ENCODE results near the gene ZNF814. TPM values are rescaled to one million over a fixed set of nuclear protein-coding genes. Genes with fewer than 3 reads are reported as not detected.
"Not testable (repeated sequence)": the region's sequence is repeated elsewhere in the genome, so short reads cannot be mapped to it uniquely, and the experiment has no call there.

The ZNF814 gene
- total RNA-seq, 2 donors from 2014 or later: 18.9 to 22.4 TPM

DNA sequence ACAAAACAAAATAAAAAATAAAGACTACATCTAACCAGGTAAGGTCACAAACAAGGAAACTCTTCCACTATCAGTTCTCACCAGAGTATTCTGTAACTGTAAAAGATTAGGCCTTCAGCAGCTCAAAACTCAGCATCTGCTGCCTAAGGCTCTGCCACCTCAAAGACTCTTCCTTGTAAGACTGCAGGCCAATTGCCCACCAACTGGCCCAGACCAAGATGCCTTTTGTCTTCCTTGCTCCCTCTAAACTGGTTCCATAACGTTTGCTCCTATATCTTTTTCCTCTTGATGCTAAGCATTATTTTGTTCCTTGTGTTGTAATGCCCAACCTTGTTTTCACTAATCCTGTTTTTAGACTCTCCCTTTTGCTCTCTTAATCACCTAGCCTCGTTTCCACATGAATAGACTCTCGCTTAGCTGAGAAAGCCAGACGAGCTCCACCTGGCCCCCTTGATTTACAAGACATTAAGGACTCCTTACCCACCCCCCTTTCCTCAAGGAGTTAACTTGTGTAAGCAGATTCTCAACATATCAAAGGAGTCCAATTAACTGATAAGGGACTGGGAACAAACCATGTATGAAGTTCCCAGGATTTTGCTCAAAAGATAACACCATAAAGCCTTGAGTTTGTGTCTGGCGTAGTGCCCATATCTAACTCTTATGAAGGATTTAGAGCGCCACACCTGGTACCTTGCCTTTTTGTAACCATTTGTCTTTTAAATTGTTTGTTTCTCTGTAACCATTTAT is 1.5 kb downstream of the ZNF814 start:
- no peak overlapping the region for H3K27ac Mint-ChIP-seq

GRCh38 chr19:57886046-57886445 is 2.8 kb downstream of the ZNF814 start:
- no peaks in the 10 kb centered on the region for H3K27me3 Mint-ChIP-seq
- peaks cover 13% of the 10 kb centered on the region for H3K9me3 Mint-ChIP-seq
- peaks cover 21 to 22% of the 10 kb centered on the region in 2 donors for H3K4me1 Mint-ChIP-seq (ENCODE audit: low read depth in 2 of 2)
- no peak overlapping the region for H3K27ac Mint-ChIP-seq
- H3K36me3 Mint-ChIP-seq: peaks cover 50% of the 10 kb centered on the region
- no peak overlapping the region for H3K4me3 Mint-ChIP-seq
- DNase-seq (ENCODE audit: low spot score): no peak
- no peak for ATAC-seq

More for the DNA sequence above, 1.5 kb downstream of the ZNF814 start:
- ATAC-seq: no peak
- Mint-ChIP-seq H3K27me3 (no peaks in the 10 kb centered on the region), H3K36me3 (peaks cover 55% of the 10 kb centered on the region), H3K4me1 (ENCODE audit: low read depth in 2 of 2) (peaks cover 21 to 22% of the 10 kb centered on the region in 2 donors), H3K9me3 (peaks cover 13% of the 10 kb centered on the region), H3K4me3 (peak overlapping the region; percentile 20)
- no peak for DNase-seq (ENCODE audit: low spot score)

DNA sequence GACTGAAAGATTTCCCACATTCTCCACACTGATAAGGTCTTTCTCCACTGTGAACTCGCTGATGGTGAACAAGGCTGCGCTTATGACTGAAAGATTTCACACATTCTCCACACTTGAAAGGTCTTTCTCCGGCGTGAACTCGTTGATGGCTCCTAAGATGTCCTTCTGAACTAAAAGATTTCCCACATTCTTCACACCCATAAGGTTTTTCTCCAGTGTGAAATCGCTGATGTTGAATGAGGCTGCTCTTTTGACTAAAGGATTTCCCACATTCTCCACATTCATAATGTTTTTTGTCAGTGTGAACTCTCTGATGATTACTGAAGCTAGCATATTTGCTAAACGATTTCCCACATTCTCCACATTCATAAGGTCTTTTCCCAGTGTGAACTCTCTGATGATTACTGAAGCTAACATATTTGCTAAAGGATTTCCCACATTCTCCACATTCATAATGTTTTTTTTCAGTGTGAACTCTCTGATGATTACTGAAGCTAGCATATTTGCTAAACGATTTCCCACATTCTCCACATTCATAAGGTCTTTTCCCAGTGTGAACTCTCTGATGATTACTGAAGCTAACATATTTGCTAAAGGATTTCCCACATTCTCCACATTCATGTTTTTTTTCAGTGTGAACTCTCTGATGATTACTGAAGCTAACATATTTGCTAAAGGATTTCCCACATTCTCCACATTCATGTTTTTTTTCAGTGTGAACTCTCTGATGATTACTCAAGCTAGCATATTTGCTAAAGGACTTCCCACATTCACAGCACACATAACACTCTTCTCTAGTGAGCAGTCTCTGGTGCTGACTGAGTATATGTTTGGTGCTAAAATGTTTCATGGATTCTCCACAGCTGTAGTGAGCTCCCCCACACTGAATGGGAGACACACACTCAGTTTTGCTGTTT is 14.7 kb downstream of the ZNF814 start:
- not testable (repeated sequence) for H3K27ac Mint-ChIP-seq; ATAC-seq; H3K27me3 Mint-ChIP-seq; H3K4me3 Mint-ChIP-seq; H3K4me1 Mint-ChIP-seq (ENCODE audit: low read depth in 2 of 2); DNase-seq (ENCODE audit: low spot score)
- Mint-ChIP-seq H3K9me3 (peaks cover 38% of the 10 kb centered on the region), H3K36me3 (peaks cover 66% of the 10 kb centered on the region)

GRCh38 chr19:57872450-57872849 is 16.4 kb downstream of the ZNF814 start:
- H3K9me3 Mint-ChIP-seq: peaks cover 34% of the 10 kb centered on the region

DNA sequence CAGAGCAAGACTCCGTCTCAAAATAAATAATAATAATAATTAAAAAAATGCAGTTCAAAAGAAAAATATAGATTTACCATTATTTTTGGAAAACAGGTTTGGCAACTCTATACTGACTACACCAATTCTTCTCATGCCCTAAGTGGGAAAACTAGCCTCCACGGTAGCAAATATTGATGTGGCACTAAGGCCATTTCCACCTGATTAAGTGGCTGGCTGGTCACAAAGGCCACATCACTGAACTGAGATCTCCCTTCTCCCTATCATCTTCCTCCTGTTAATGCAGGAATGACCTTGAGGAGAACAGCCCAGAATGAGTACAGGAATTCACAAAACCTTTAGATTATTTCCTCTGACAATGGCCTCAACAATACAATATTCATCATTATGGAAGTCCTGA is 18.6 kb downstream of the ZNF814 start:
- Mint-ChIP-seq H3K27me3 (no peaks in the 10 kb centered on the region), H3K9me3 (peaks cover 23% of the 10 kb centered on the region), H3K36me3 (peaks cover 40% of the 10 kb centered on the region), H3K4me1 (ENCODE audit: low read depth in 2 of 2) (no peaks in the 10 kb centered on the region), H3K27ac (no peak overlapping the region), H3K4me3 (no peak overlapping the region)
- DNase-seq (ENCODE audit: low spot score) (no peak), ATAC-seq (no peak)

More at GRCh38 chr19:57872450-57872849, 16.4 kb downstream of the ZNF814 start:
- ATAC-seq: no peak
- no peak overlapping the region for H3K27ac Mint-ChIP-seq
- no peak for DNase-seq (ENCODE audit: low spot score)
- peaks cover 57% of the 10 kb centered on the region for H3K36me3 Mint-ChIP-seq
- peaks cover 0 to 4% of the 10 kb centered on the region in 2 donors for H3K4me1 Mint-ChIP-seq (ENCODE audit: low read depth in 2 of 2)
- no peaks in the 10 kb centered on the region for H3K27me3 Mint-ChIP-seq
- H3K4me3 Mint-ChIP-seq: no peak overlapping the region

GRCh38 chr19:57869655-57870054 is 19.2 kb downstream of the ZNF814 start:
- H3K27me3 Mint-ChIP-seq: not testable (repeated sequence)

GRCh38 chr19:57867868-57868492 is 20.9 kb downstream of the ZNF814 start:
- no peaks in the 10 kb centered on the region for H3K27me3 Mint-ChIP-seq
- no peak overlapping the region for H3K4me3 Mint-ChIP-seq
- no peak for ATAC-seq
- H3K36me3 Mint-ChIP-seq: peaks cover 37% of the 10 kb centered on the region
- H3K27ac Mint-ChIP-seq: no peak overlapping the region
- DNase-seq (ENCODE audit: low spot score): no peak
- H3K4me1 Mint-ChIP-seq (ENCODE audit: low read depth in 2 of 2): no peaks in the 10 kb centered on the region
- peaks cover 7% of the 10 kb centered on the region for H3K9me3 Mint-ChIP-seq

More at GRCh38 chr19:57869655-57870054, 19.2 kb downstream of the ZNF814 start:
- not testable (repeated sequence) for H3K27ac Mint-ChIP-seq; H3K4me1 Mint-ChIP-seq (ENCODE audit: low read depth in 2 of 2); DNase-seq (ENCODE audit: low spot score); ATAC-seq; H3K4me3 Mint-ChIP-seq
- Mint-ChIP-seq H3K36me3 (peaks cover 42% of the 10 kb centered on the region), H3K9me3 (peaks cover 22% of the 10 kb centered on the region)

GRCh38 chr19:57862351-57862750 is 26.5 kb downstream of the ZNF814 start:
- not testable (repeated sequence) for H3K27ac Mint-ChIP-seq; H3K4me3 Mint-ChIP-seq; ATAC-seq; H3K4me1 Mint-ChIP-seq (ENCODE audit: low read depth in 2 of 2); H3K27me3 Mint-ChIP-seq; DNase-seq (ENCODE audit: low spot score); H3K9me3 Mint-ChIP-seq
- peaks cover 51% of the 10 kb centered on the region for H3K36me3 Mint-ChIP-seq

- H3K27ac Mint-ChIP-seq; H3K4me3 Mint-ChIP-seq; H3K9me3 Mint-ChIP-seq; ATAC-seq; DNase-seq (ENCODE audit: low spot score); H3K27me3 Mint-ChIP-seq: not testable (repeated sequence)
- Mint-ChIP-seq H3K36me3 (peaks cover 34% of the 10 kb centered on the region), H3K4me1 (ENCODE audit: low read depth in 2 of 2) (peaks cover 23 to 29% of the 10 kb centered on the region in 2 donors)
Measured at GRCh38 chr19:57854117-57854516, 34.7 kb downstream of the ZNF814 start.

DNA sequence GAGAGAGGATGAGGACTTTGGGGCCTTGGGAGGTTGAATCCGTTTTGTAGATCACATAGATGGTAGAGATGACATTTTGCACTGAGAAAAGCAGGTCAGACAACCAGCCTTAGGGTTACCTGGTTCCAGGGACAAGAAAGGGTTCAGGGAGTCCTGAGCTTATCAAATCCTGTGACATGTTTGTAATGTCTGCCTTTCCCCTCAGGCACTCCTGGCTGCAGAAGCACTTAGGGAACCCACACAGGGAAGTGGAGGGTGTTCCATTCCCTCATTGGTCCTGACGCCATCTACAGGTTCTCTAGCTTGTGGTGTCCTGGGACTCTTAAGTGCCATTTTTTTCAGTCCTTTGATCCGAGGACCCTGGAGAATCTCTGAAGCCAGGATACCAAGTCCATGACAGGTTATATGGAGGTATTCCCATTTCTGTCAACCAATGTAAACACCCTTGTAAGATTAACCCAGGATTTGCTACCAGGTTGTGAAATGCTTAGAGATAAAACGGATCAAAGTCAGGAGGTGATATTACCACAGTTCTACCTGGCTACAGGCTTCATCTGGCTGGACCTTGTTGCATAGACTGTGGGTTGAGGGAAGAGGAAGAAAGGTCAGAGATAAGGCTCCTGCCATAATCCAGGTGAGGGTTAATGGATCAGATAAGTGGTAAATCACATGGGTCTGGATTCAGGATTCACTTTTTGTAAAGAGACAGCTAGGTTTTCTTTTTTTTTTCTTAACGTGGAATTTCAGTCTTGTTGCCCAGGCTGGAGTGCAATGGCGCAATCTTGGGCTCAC is 36.8 kb downstream of the ZNF814 start:
- H3K4me1 Mint-ChIP-seq (ENCODE audit: low read depth in 2 of 2): peaks cover 25% of the 10 kb centered on the region in 2 donors
- ATAC-seq; H3K27me3 Mint-ChIP-seq; H3K9me3 Mint-ChIP-seq; DNase-seq (ENCODE audit: low spot score); H3K4me3 Mint-ChIP-seq: not testable (repeated sequence)
- H3K27ac Mint-ChIP-seq: peak overlapping the region in 1 of 2 donors; percentile 96
- H3K36me3 Mint-ChIP-seq: peaks cover 27% of the 10 kb centered on the region

- ATAC-seq: no peak
- Mint-ChIP-seq H3K9me3 (no peaks in the 10 kb centered on the region), H3K36me3 (peaks cover 23% of the 10 kb centered on the region), H3K27me3 (no peaks in the 10 kb centered on the region), H3K4me3 (peak overlapping the region; percentile 97), H3K4me1 (ENCODE audit: low read depth in 2 of 2) (peaks cover 23 to 24% of the 10 kb centered on the region in 2 donors), H3K27ac (peak overlapping the region; percentile 90 to 96)
- DNase-seq (ENCODE audit: low spot score): no peak
Measured at GRCh38 chr19:57850553-57851017, 38.3 kb downstream of the ZNF814 start.

GRCh38 chr19:57849666-57850473 is 39.0 kb downstream of the ZNF814 start, which contains the start of gene ZNF587:
ZNF587 (plus strand) TSS chr19:57849859; CDS start chr19:57850039, 180 bp downstream.
- Mint-ChIP-seq H3K4me3 (peak within 1 kb of the TSS; percentile 97), H3K36me3 (peaks cover 23% of the 10 kb centered on the region), H3K27ac (peak within 1 kb of the TSS; percentile 90 to 96), H3K4me1 (ENCODE audit: low read depth in 2 of 2) (peaks cover 23 to 24% of the 10 kb centered on the region in 2 donors)
- peak; percentile 87 for DNase-seq (ENCODE audit: low spot score)
- peak; percentile 99 to 100 for ATAC-seq
- H3K9me3 Mint-ChIP-seq, H3K27me3 Mint-ChIP-seq: not testable (repeated sequence)

All from natural killer cell treated with Interleukin-12 subunit alpha and Interleukin-12 subunit beta and Interleukin-15 and Interleukin-18, amount 100 ng/mL, for 72 hours (primary cell).